K562 (cell line): ENCODE measurements around the gene TWSG1. TPM values are rescaled to one million over a fixed set of nuclear protein-coding genes. Genes with fewer than 3 reads are reported as not detected.

Experiments
- ATAC-seq: fragments of 200-7000 bp; cut with Tn5 transposase; 3 replicates; pipeline ENCODE4 v1.9.1; 2020; ENCODE audit warnings: moderate library complexity
- BruUV-seq: library from RNA; stranded (reverse); fragments of 400-500 nt; replicated peaks from 2 replicates; lab custom pipeline; 2021; lab: Mats Ljungman, UMichigan
- CTCF ChIA-PET: fragments of 300-600 bp; formaldehyde crosslinking; extraction: SDS; loops from one replicate; lab custom pipeline; 2021; ENCODE audit warnings: low intra/inter-chr PET ratio; lab: Yijun Ruan, JAX
- POLR2A ChIA-PET: fragments of 300-600, 350-650 bp; sonication (Branson Sonifier 250); formaldehyde crosslinking; extraction: SDS; loops from one replicate; lab custom pipeline; 2021; ENCODE audit warnings: antibody characterized with exemption, inconsistent platforms; lab: Yijun Ruan, JAX
- DNase-seq, 4 experiments: peaks; one replicate each; pipeline versions ENCODE4 v3.0.0 to v3.0.0-alpha.2; 2011 to 2018; ENCODE audit warnings: low spot score in 3 of 4, mixed read lengths in 3 of 4; ENCODE audit errors: extremely low read depth in 1 of 4
- FAIRE-seq: peaks from 2 replicates; lab custom pipeline; 2011; peaks lifted over from hg19 to GRCh38; lab: Jason Lieb, UNC
- H2AFZ ChIP-seq: 2 replicates; pipeline ENCODE4 v1.6.0; 2011; ENCODE audit warnings: low read depth, low read length, control low read depth, inconsistent platforms
- H3K27ac ChIP-seq: fragments of 200-600 bp; 3 replicates; pipeline ENCODE4 v1.8.0; 2011; ENCODE audit warnings: low read depth, mild to moderate bottlenecking, control low read depth, inconsistent platforms, low read length, moderate library complexity, mixed read lengths; ENCODE audit errors: extremely low read depth
- H3K27me3 ChIP-seq, 2 experiments: fragments of 300-600 bp in 1 of 2; 2 replicates in 1 of 2; 3 replicates in 1 of 2; pipeline versions ENCODE4 v1.6.0 to v1.8.0; 2011; ENCODE audit warnings: inconsistent platforms in 2 of 2, low read length in 2 of 2, mild to moderate bottlenecking in 1 of 2, mixed read lengths in 1 of 2, moderate library complexity in 1 of 2; ENCODE audit not compliant: control insufficient read depth in 2 of 2, insufficient read depth in 2 of 2
- H3K36me3 ChIP-seq: fragments of 300-600 bp; 3 replicates; pipeline ENCODE4 v1.8.0; 2011; ENCODE audit warnings: mild to moderate bottlenecking, low read length, inconsistent platforms; ENCODE audit not compliant: control insufficient read depth, insufficient read depth
- H3K4me1 ChIP-seq, 2 experiments: fragments of 200-600 bp in 1 of 2; replicated peaks in 1 of 2; 2 replicates in 1 of 2; 3 replicates in 1 of 2; pipeline versions ENCODE4 v1.5.1 to v1.8.0; 2011; ENCODE audit warnings: inconsistent platforms in 2 of 2, low read length in 2 of 2, mild to moderate bottlenecking in 1 of 2, mixed read lengths in 1 of 2, moderate library complexity in 1 of 2; ENCODE audit not compliant: control insufficient read depth in 2 of 2, insufficient read depth in 2 of 2
- H3K4me2 ChIP-seq: 2 replicates; pipeline ENCODE4 v1.6.1; 2011; ENCODE audit warnings: low read length, control low read depth, inconsistent platforms, mixed read lengths; ENCODE audit not compliant: insufficient read depth
- H3K4me3 ChIP-seq: fragments of 200-600 bp; sonication (generic), shearing (Covaris generic); 2 replicates; pipeline ENCODE4 v1.5.1; 2016; ENCODE audit warnings: control low read depth, inconsistent platforms
- H3K79me2 ChIP-seq: fragments of 200-600 bp; 3 replicates; pipeline ENCODE4 v1.8.0; 2011; ENCODE audit warnings: low read length, inconsistent platforms; ENCODE audit not compliant: control insufficient read depth, insufficient read depth
- H3K9ac ChIP-seq, 2 experiments: 2 replicates each; pipeline versions ENCODE4 v1.6.0 to v1.6.1; 2011; ENCODE audit warnings: low read depth in 2 of 2, low read length in 2 of 2, control low read depth in 1 of 2, inconsistent platforms in 1 of 2, mild to moderate bottlenecking in 1 of 2, mixed read lengths in 1 of 2; ENCODE audit not compliant: insufficient read depth in 1 of 2
- H3K9me1 ChIP-seq: one replicate; pipeline ENCODE4 v1.6.0; 2011; ENCODE audit warnings: inconsistent platforms, mild to moderate bottlenecking, low read length, moderate library complexity; ENCODE audit not compliant: control insufficient read depth, insufficient read depth
- H3K9me3 ChIP-seq: replicated peaks from 2 replicates; pipeline ENCODE4 v1.5.1; 2011; ENCODE audit warnings: low read depth, low read length, inconsistent platforms; ENCODE audit not compliant: control insufficient read depth, insufficient read depth
- H4K20me1 ChIP-seq: replicated peaks from 2 replicates; pipeline ENCODE4 v1.6.1; 2011; ENCODE audit warnings: low read length, inconsistent platforms, mixed read lengths; ENCODE audit not compliant: control insufficient read depth, insufficient read depth
- C11orf30 ChIP-seq: fragments of 450-650 bp; IDR thresholded peaks from 2 replicates; pipeline ENCODE4 v1.6.1; 2016; ENCODE audit warnings: low read depth, mild to moderate bottlenecking
- FOXK1 ChIP-seq: sonication (generic); formaldehyde crosslinking; IDR thresholded peaks from 2 replicates; pipeline ENCODE4 v1.8.0; 2022; ENCODE audit warnings: missing genetic modification reagents, mild to moderate bottlenecking, borderline replicate concordance
- HMBOX1 ChIP-seq: sonication (generic); IDR thresholded peaks from 2 replicates; pipeline ENCODE4 v1.6.1; 2016
- MAFK ChIP-seq: IDR thresholded peaks from 2 replicates; pipeline ENCODE4 v1.6.1; 2011; ENCODE audit warnings: low read length, improper control_type of control experiment
- MECOM ChIP-seq: fragments of 250-450 bp; sonication (Bioruptor Pico); IDR thresholded peaks from 2 replicates; pipeline ENCODE4 v1.8.0; 2022; ENCODE audit warnings: inconsistent platforms
- PTBP1 ChIP-seq: fragments of 200-400 bp; formaldehyde crosslinking; IDR thresholded peaks from 2 replicates; pipeline ENCODE4 v1.6.1; 2017; ENCODE audit warnings: low read depth, low read length
- PTRF ChIP-seq: fragments of 450-650 bp; IDR thresholded peaks from 2 replicates; pipeline ENCODE4 v1.6.1; 2016; ENCODE audit warnings: mild to moderate bottlenecking, missing genetic modification characterization, missing compliant biosample characterization
- TAF1 ChIP-seq: IDR thresholded peaks from 2 replicates; pipeline ENCODE4 v1.6.1; 2011; ENCODE audit warnings: mild to moderate bottlenecking, low read length, moderate library complexity; ENCODE audit not compliant: insufficient read depth, control insufficient read depth, severe bottlenecking; ENCODE audit errors: extremely low read depth
- TRIM25 ChIP-seq: fragments of 450-650 bp; IDR thresholded peaks from 2 replicates; pipeline ENCODE4 v1.7.0; 2016; ENCODE audit warnings: borderline replicate concordance
- ZNF165 ChIP-seq: fragments of 250-450 bp; sonication (Bioruptor Pico); IDR thresholded peaks from 2 replicates; pipeline ENCODE4 v1.4.0; 2020; ENCODE audit warnings: borderline replicate concordance
- ZNF175 ChIP-seq: fragments of 200-800 bp; sonication (Bioruptor generic); IDR thresholded peaks from 2 replicates; pipeline ENCODE4 v1.6.1; 2016; ENCODE audit warnings: low read depth, mild to moderate bottlenecking, missing genetic modification characterization, missing compliant biosample characterization
- ZNF316 ChIP-seq: fragments of 450-650 bp; IDR thresholded peaks from 2 replicates; pipeline ENCODE4 v1.6.1; 2016
- WGBS: fragments of 100-300 bp; shearing (Covaris generic); methylation state at CpG from one replicate; pipeline ENCODE4 v1.1.6; 2016; ENCODE audit warnings: low coverage, mixed read lengths; ENCODE audit not compliant: insufficient coverage; ENCODE audit errors: missing lambda C conversion rate; 5-methylcytosine and 5-hydroxymethylcytosine counted together
- in situ Hi-C: fragments of 300-500 bp; cut with MboI; formaldehyde crosslinking; loops from 4 replicates; pipeline ENCODE4 v1.15.0; 2018; ENCODE audit warnings: inconsistent platforms, mixed read lengths
- intact Hi-C: fragments of 100-400 bp; cut with micrococcal nuclease; formaldehyde crosslinking; loops from 2 replicates; pipeline ENCODE4 v1.14.2; 2022
- polyA plus RNA-seq, 8 experiments: library from polyadenylated mRNA; depleted of rRNA in 4 of 8; stranded (reverse) in 5 of 8; unstranded in 3 of 8; fragments of >200 nt; fragmentation: Nextera tagmentation in 2 of 8; fragmentation: Illumina TruSeq in 1 of 8; extraction: Ambion mirVana in 2 of 8; extraction: Trizol in 1 of 8; gene quantifications; 2 replicates each; pipeline versions ENCODE4 v1.2.1 to v1.2.3, GENCODE V29; 2011 to 2014; ENCODE audit warnings: inconsistent platforms in 1 of 8, missing spikeins in 1 of 8
- total RNA-seq, 7 experiments: library from RNA; depleted of rRNA in 6 of 7; stranded (reverse); fragments of >200 nt in 6 of 7; fragmentation: Illumina TruSeq in 2 of 7; extraction: Trizol in 2 of 7; gene quantifications; 2 replicates each; pipeline versions ENCODE4 v1.2.1 to v1.2.3, GENCODE V29; 2011 to 2021; ENCODE audit warnings: low replicate concordance in 1 of 7
- TF ChIP-seq, protein P1 (sequence below): IDR thresholded peaks from 2 replicates; pipeline ENCODE4 v1.6.1; 2012; ENCODE audit warnings: low read depth, low read length, improper control_type of control experiment, borderline replicate concordance
- TF ChIP-seq, protein P2 (sequence below), 2 experiments: fragments of 450-650 bp in 1 of 2; IDR thresholded peaks; 2 replicates each; pipeline ENCODE4 v1.6.1; 2011 to 2017; ENCODE audit warnings: low read depth in 2 of 2, antibody characterized with exemption in 1 of 2, borderline replicate concordance in 1 of 2, low read length in 1 of 2, mild to moderate bottlenecking in 1 of 2, mixed read lengths in 1 of 2; ENCODE audit not compliant: control insufficient read depth in 1 of 2

TWSG1 gene
- total and polyA plus RNA-seq, 9 of the 15 experiments (the other 6 are each of a cell fraction or from before 2014, with no cell fraction given): 10.4 to 37.2 (median 25.1) TPM

DNA sequence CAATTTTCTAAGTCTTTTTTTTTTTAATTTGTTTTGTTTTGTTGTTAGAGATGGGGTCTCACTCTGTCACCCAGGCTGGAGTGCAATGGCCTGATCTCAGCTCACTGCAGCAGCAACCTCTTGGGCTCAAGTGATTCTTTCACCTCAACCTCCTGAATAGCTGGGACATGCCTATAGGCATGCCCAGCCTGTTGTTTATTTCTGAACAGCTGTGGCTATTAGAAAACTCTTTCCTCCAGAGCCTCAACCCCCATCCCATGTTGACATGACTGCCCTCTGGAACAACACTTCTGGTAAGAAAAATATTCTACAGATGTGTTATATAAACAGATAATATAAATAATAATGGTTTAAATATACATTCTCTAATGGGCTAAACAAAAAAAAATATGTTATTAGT lies 44.4 kb upstream of the TWSG1 start (continued):
- no peak for TF ChIP-seq PTRF (tag)
- TF ChIP-seq, protein P1, sequence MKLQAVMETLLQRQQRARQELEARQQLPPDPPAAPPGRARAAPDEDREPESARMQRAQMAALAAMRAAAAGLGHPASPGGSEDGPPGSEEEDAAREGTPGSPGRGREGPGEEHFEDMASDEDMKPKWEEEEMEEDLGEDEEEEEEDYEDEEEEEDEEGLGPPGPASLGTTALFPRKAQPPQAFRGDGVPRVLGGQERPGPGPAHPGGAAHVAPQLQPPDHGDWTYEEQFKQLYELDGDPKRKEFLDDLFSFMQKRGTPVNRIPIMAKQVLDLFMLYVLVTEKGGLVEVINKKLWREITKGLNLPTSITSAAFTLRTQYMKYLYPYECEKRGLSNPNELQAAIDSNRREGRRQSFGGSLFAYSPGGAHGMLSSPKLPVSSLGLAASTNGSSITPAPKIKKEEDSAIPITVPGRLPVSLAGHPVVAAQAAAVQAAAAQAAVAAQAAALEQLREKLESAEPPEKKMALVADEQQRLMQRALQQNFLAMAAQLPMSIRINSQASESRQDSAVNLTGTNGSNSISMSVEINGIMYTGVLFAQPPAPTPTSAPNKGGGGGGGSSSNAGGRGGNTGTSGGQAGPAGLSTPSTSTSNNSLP: no peak
- no peak for TF ChIP-seq TRIM25
- TF ChIP-seq ZNF175 (CRISPR knock-in tag): no peak
- no peak for TF ChIP-seq MECOM (CRISPR knock-in tag)
- no peak for TF ChIP-seq HMBOX1
- TF ChIP-seq, all 486 proteins: peak for 0

DNA sequence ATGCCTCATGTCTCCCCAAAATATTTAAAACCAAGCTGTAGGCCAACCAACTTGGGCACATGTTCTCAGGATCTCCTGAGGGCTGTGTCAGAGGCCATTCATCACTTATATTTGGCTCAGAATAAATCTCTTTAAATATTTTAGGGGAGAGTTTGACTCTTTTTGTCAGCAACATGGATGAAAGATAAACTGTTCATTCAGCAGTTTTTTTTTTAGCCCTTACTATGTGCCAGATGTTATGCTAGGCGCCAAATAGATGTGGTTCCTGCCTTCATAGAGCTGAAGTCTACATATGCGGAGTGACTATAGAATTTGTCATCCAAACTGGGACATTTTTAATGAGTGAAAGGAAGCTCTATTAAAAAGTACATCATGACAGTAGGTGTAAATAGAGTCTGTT lies 42.5 kb upstream of the TWSG1 start:
- H4K20me1 ChIP-seq: no peaks in the 10 kb centered on the region
- no peak for ATAC-seq
- no peaks in the 10 kb centered on the region for H3K4me1 ChIP-seq
- H3K9me3 ChIP-seq: peaks cover 8% of the 10 kb centered on the region
- no peaks in the 10 kb centered on the region for H3K36me3 ChIP-seq
- H3K9ac ChIP-seq: no peak overlapping the region
- no peaks in the 10 kb centered on the region for H3K79me2 ChIP-seq
- intact Hi-C loops: no loop called here
- FAIRE-seq: no peak
- ChIA-PET POLR2A (no interaction called here), CTCF (no interaction called here)
- WGBS: 26% methylated on average over 2 of the region's 2 CpGs
- no peak overlapping the region for H3K4me2 ChIP-seq
- no peak overlapping the region for H3K27ac ChIP-seq
- H3K9me1 ChIP-seq: no peaks in the 10 kb centered on the region
- no peak for DNase-seq
- no peaks in the 10 kb centered on the region for H3K27me3 ChIP-seq
- no TSS peak for BruUV-seq
- in situ Hi-C loops: no loop called here
- no peak overlapping the region for H3K4me3 ChIP-seq
- H2AFZ ChIP-seq: no peak overlapping the region
- peak; percentile 63 for TF ChIP-seq ZNF316
- no peak for TF ChIP-seq FOXK1
- 0 out of 2 replicates have a peak, but pooled peaks have one; percentile 19 for TF ChIP-seq C11orf30
- TF ChIP-seq TAF1: no peak
- no peak for TF ChIP-seq PTBP1
- 0 out of 2 replicates have a peak, but pooled peaks have one; percentile 21 for TF ChIP-seq MAFK
- TF ChIP-seq, protein P2, sequence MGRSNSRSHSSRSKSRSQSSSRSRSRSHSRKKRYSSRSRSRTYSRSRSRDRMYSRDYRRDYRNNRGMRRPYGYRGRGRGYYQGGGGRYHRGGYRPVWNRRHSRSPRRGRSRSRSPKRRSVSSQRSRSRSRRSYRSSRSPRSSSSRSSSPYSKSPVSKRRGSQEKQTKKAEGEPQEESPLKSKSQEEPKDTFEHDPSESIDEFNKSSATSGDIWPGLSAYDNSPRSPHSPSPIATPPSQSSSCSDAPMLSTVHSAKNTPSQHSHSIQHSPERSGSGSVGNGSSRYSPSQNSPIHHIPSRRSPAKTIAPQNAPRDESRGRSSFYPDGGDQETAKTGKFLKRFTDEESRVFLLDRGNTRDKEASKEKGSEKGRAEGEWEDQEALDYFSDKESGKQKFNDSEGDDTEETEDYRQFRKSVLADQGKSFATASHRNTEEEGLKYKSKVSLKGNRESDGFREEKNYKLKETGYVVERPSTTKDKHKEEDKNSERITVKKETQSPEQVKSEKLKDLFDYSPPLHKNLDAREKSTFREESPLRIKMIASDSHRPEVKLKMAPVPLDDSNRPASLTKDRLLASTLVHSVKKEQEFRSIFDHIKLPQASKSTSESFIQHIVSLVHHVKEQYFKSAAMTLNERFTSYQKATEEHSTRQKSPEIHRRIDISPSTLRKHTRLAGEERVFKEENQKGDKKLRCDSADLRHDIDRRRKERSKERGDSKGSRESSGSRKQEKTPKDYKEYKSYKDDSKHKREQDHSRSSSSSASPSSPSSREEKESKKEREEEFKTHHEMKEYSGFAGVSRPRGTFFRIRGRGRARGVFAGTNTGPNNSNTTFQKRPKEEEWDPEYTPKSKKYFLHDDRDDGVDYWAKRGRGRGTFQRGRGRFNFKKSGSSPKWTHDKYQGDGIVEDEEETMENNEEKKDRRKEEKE (IDR thresholded peaks at IDR 0.05; ENCODE audit: borderline replicate concordance in 1 of 2, control insufficient read depth in 1 of 2, low read depth in 2 of 2, low read length in 1 of 2): no peak
- TF ChIP-seq ZNF165: no peak
